ENCODE measurements around the gene RRP8. TPM values are rescaled to one million over a fixed set of nuclear protein-coding genes. Genes with fewer than 3 reads are reported as not detected.
A peak's percentile ranks its signal among the peaks of the same experiment; 100 is the strongest.

RRP8 gene
- total and polyA plus RNA-seq, 9 of the 15 experiments (the other 6 are each of a cell fraction or from before 2014, with no cell fraction given) = 5.7 to 47.3 (median 32.6) TPM

GRCh38 chr11:6610591-6610990 is 7.2 kb upstream of the RRP8 start:
- Histone ChIP-seq H4K20me1 (replicated peaks; ENCODE audit: control insufficient read depth, insufficient read depth, low read length) (no peaks in the 10 kb centered on the region), H3K9ac (ENCODE audit: insufficient read depth in 1 of 2, low read depth in 2 of 2, low read length in 2 of 2) (peak overlapping the region; percentile 92 to 97; a peak in 3 of 4 replicates), H3K79me2 (ENCODE audit: control insufficient read depth, insufficient read depth, low read length) (peaks cover 42% of the 10 kb centered on the region), H3K27me3 (ENCODE audit: control insufficient read depth in 2 of 2, insufficient read depth in 2 of 2, low read length in 2 of 2) (no peaks in the 10 kb centered on the region), H3K9me1 (ENCODE audit: control insufficient read depth, insufficient read depth, low read length) (no peaks in the 10 kb centered on the region), H3K27ac (ENCODE audit: extremely low read depth, low read depth, low read length) (no peak overlapping the region; the same call in 2 of the 3 replicates), H3K4me2 (ENCODE audit: insufficient read depth, low read length) (peak overlapping the region; percentile 99), H2AFZ (ENCODE audit: low read depth, low read length) (no peak overlapping the region), H3K4me3 (peak overlapping the region; percentile 81), H3K36me3 (ENCODE audit: control insufficient read depth, insufficient read depth, low read length) (peaks cover 64% of the 10 kb centered on the region), H3K9me3 (replicated peaks; ENCODE audit: control insufficient read depth, insufficient read depth, low read depth, low read length) (no peaks in the 10 kb centered on the region), H3K4me1 (replicated peaks in 1 of 2; ENCODE audit: control insufficient read depth in 2 of 2, insufficient read depth in 2 of 2, low read length in 2 of 2) (peaks cover 33% of the 10 kb centered on the region in 2 experiments)
- ChIA-PET POLR2A (interaction anchor here (0.6 to 1.3 kb wide), 2 partner anchors 57 to 191 kb away, joined by 3 to 6 read pairs; no protein-coding TSS in a partner anchor), CTCF (ENCODE audit: low intra/inter-chr PET ratio) (no interaction called here)
- intact Hi-C loops (cut with micrococcal nuclease) (no loop called here), in situ Hi-C loops (cut with MboI) (no loop called here)
- no peak for FAIRE-seq
- WGBS (ENCODE audit: insufficient coverage, low coverage, missing lambda C conversion rate) = 83% methylated on average over 6 of the region's 6 CpGs
- BruUV-seq (replicated peaks) = TSS peak; percentile 59
- DNase-seq (ENCODE audit: extremely low read depth in 1 of 4, low spot score in 3 of 4) = peak in 2 of 4 experiments; percentile 43 to 46
- ATAC-seq = no peak
- TF ChIP-seq, protein P1, sequence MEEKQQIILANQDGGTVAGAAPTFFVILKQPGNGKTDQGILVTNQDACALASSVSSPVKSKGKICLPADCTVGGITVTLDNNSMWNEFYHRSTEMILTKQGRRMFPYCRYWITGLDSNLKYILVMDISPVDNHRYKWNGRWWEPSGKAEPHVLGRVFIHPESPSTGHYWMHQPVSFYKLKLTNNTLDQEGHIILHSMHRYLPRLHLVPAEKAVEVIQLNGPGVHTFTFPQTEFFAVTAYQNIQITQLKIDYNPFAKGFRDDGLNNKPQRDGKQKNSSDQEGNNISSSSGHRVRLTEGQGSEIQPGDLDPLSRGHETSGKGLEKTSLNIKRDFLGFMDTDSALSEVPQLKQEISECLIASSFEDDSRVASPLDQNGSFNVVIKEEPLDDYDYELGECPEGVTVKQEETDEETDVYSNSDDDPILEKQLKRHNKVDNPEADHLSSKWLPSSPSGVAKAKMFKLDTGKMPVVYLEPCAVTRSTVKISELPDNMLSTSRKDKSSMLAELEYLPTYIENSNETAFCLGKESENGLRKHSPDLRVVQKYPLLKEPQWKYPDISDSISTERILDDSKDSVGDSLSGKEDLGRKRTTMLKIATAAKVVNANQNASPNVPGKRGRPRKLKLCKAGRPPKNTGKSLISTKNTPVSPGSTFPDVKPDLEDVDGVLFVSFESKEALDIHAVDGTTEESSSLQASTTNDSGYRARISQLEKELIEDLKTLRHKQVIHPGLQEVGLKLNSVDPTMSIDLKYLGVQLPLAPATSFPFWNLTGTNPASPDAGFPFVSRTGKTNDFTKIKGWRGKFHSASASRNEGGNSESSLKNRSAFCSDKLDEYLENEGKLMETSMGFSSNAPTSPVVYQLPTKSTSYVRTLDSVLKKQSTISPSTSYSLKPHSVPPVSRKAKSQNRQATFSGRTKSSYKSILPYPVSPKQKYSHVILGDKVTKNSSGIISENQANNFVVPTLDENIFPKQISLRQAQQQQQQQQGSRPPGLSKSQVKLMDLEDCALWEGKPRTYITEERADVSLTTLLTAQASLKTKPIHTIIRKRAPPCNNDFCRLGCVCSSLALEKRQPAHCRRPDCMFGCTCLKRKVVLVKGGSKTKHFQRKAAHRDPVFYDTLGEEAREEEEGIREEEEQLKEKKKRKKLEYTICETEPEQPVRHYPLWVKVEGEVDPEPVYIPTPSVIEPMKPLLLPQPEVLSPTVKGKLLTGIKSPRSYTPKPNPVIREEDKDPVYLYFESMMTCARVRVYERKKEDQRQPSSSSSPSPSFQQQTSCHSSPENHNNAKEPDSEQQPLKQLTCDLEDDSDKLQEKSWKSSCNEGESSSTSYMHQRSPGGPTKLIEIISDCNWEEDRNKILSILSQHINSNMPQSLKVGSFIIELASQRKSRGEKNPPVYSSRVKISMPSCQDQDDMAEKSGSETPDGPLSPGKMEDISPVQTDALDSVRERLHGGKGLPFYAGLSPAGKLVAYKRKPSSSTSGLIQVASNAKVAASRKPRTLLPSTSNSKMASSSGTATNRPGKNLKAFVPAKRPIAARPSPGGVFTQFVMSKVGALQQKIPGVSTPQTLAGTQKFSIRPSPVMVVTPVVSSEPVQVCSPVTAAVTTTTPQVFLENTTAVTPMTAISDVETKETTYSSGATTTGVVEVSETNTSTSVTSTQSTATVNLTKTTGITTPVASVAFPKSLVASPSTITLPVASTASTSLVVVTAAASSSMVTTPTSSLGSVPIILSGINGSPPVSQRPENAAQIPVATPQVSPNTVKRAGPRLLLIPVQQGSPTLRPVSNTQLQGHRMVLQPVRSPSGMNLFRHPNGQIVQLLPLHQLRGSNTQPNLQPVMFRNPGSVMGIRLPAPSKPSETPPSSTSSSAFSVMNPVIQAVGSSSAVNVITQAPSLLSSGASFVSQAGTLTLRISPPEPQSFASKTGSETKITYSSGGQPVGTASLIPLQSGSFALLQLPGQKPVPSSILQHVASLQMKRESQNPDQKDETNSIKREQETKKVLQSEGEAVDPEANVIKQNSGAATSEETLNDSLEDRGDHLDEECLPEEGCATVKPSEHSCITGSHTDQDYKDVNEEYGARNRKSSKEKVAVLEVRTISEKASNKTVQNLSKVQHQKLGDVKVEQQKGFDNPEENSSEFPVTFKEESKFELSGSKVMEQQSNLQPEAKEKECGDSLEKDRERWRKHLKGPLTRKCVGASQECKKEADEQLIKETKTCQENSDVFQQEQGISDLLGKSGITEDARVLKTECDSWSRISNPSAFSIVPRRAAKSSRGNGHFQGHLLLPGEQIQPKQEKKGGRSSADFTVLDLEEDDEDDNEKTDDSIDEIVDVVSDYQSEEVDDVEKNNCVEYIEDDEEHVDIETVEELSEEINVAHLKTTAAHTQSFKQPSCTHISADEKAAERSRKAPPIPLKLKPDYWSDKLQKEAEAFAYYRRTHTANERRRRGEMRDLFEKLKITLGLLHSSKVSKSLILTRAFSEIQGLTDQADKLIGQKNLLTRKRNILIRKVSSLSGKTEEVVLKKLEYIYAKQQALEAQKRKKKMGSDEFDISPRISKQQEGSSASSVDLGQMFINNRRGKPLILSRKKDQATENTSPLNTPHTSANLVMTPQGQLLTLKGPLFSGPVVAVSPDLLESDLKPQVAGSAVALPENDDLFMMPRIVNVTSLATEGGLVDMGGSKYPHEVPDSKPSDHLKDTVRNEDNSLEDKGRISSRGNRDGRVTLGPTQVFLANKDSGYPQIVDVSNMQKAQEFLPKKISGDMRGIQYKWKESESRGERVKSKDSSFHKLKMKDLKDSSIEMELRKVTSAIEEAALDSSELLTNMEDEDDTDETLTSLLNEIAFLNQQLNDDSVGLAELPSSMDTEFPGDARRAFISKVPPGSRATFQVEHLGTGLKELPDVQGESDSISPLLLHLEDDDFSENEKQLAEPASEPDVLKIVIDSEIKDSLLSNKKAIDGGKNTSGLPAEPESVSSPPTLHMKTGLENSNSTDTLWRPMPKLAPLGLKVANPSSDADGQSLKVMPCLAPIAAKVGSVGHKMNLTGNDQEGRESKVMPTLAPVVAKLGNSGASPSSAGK (IDR thresholded peaks at IDR 0.05) = no peak
- TF ChIP-seq TGIF2 (CRISPR knock-in tag; IDR thresholded peaks at IDR 0.05) (no peak), CBX1 (IDR thresholded peaks at IDR 0.05; ENCODE audit: low read depth) (0 out of 2 replicates have a peak, but pooled peaks have one; percentile 56), POLR2AphosphoS2 (IDR thresholded peaks at IDR 0.05; ENCODE audit: low read length) (peak; percentile 24), CREB1 (IDR thresholded peaks at IDR 0.05) (no peak), CREB1 (CRISPR knock-in tag; IDR thresholded peaks at IDR 0.05) (no peak), RCOR1 (IDR thresholded peaks at IDR 0.05; ENCODE audit: borderline replicate concordance in 1 of 2, low read depth in 2 of 2, low read length in 2 of 2) (no peak), ZFX (CRISPR knock-in tag; IDR thresholded peaks at IDR 0.05) (0 out of 2 replicates have a peak, but pooled peaks have one; percentile 10), ZNF644 (tag; IDR thresholded peaks at IDR 0.05; ENCODE audit: low read depth) (no peak), CBX3 (IDR thresholded peaks at IDR 0.05; ENCODE audit: borderline replicate concordance in 1 of 2, low read length in 2 of 2) (no peak), FOXA1 (IDR thresholded peaks at IDR 0.05; ENCODE audit: borderline replicate concordance) (no peak), RBFOX2 (IDR thresholded peaks at IDR 0.05; ENCODE audit: low read depth, low read length) (peak; percentile 48; the same call in 1 of the 2 replicates)

All from K562 (cell line).